Natural killer cell (primary cell): ENCODE data around the gene POLR3F. TPM values are rescaled to one million over a fixed set of nuclear protein-coding genes. Genes with fewer than 3 reads are reported as not detected.

Experiments
- ATAC-seq, 3 donors: fragments of 150-1000 bp in 2 of 3; fragments of 200-7000 bp in 1 of 3; cut with Tn5 transposase; 1 replicate in 1 of 3; 2 replicates in 2 of 3; pipeline ENCODE4 v1.10.0; 2021; ENCODE audit warnings: mild to moderate bottlenecking in 2 of 3, moderate library complexity in 2 of 3
- DNase-seq, 2 donors: peaks; one replicate each; pipeline versions ENCODE4 v3.0.0 to v3.0.0-alpha.2; 2013 to 2021; ENCODE audit warnings: mixed read lengths in 1 of 2
- H3K27ac ChIP-seq: one replicate; pipeline ENCODE4 v1.5.1; 2013; ENCODE audit warnings: mild to moderate bottlenecking, low read length
- H3K27me3 ChIP-seq: one replicate; pipeline ENCODE4 v1.6.1; 2013; ENCODE audit warnings: low read length; ENCODE audit not compliant: control insufficient read depth, insufficient read depth
- H3K36me3 ChIP-seq: one replicate; pipeline ENCODE4 v1.6.1; 2013; ENCODE audit warnings: low read length; ENCODE audit not compliant: control insufficient read depth, insufficient read depth
- H3K4me1 ChIP-seq: one replicate; pipeline ENCODE4 v1.6.1; 2013; ENCODE audit warnings: low read length; ENCODE audit not compliant: control insufficient read depth, insufficient read depth
- H3K4me3 ChIP-seq: one replicate; pipeline ENCODE4 v1.5.1; 2013; ENCODE audit warnings: low read length
- H3K9me3 ChIP-seq: one replicate; pipeline ENCODE4 v1.6.1; 2013; ENCODE audit warnings: low read length; ENCODE audit not compliant: control insufficient read depth, insufficient read depth
- H3K27ac Mint-ChIP-seq, 2 donors: one replicate each; pipeline ENCODE4 v1.8.0; 2022; ENCODE audit warnings: mild to moderate bottlenecking in 2 of 2, mixed read lengths in 2 of 2, moderate library complexity in 1 of 2
- H3K27me3 Mint-ChIP-seq, 2 donors: one replicate each; pipeline ENCODE4 v1.8.0; 2022; ENCODE audit warnings: low read depth in 2 of 2, mixed read lengths in 2 of 2
- H3K36me3 Mint-ChIP-seq: one replicate; pipeline ENCODE4 v1.8.0; 2022; ENCODE audit warnings: mixed read lengths
- H3K4me1 Mint-ChIP-seq, 2 donors: one replicate each; pipeline ENCODE4 v1.8.0; 2022; ENCODE audit warnings: mixed read lengths in 2 of 2
- H3K4me3 Mint-ChIP-seq: one replicate; pipeline ENCODE4 v1.8.0; 2022; ENCODE audit warnings: mild to moderate bottlenecking, moderate library complexity, mixed read lengths
- H3K9me3 Mint-ChIP-seq, 2 donors: one replicate each; pipeline ENCODE4 v1.8.0; 2022; ENCODE audit warnings: mixed read lengths in 2 of 2
- CTCF ChIP-seq: fragments of 200-600 bp; IDR thresholded peaks from one replicate; pipeline ENCODE4 v1.8.0; 2022; ENCODE audit warnings: antibody characterized with exemption
- WGBS: methylation state at CpG from one replicate; pipeline ENCODE4 v1.1.7; 2013; ENCODE audit warnings: missing lambda C conversion rate; ENCODE audit not compliant: insufficient coverage; 5-methylcytosine and 5-hydroxymethylcytosine counted together
- intact Hi-C: fragments of 100-400 bp; cut with micrococcal nuclease; formaldehyde crosslinking; loops from one replicate; pipeline ENCODE4 v1.14.2; 2022
- total RNA-seq, 4 donors: library from RNA; stranded (reverse); fragments of 120-200 nt in 1 of 4; gene quantifications; one replicate each; pipeline versions ENCODE4 v1.2.3 to v1.2.4, GENCODE V29; 2013 to 2022

Gene POLR3F
- total RNA-seq, result 10 to 100 TPM in 1 of 3 donors, 1 to 10 TPM in 2; 8.5 to 10.6 (median 8.8) TPM
- total RNA-seq (2013), result 14.8 TPM

- Mint-ChIP-seq H3K27me3 (no peaks in the 10 kb centered on the region), H3K36me3 (no peaks in the 10 kb centered on the region), H3K4me1 (peaks cover 21 to 28% of the 10 kb centered on the region in 2 donors), H3K4me3 (peak within 1 kb of the TSS; percentile 97), H3K27ac (peak within 1 kb of the TSS; percentile 95 to 97), H3K9me3 (no peaks in the 10 kb centered on the region)
- ATAC-seq, result peak; percentile 92 to 95 (median 94)
- H3K9me3 ChIP-seq, result no peaks in the 10 kb centered on the region
- peak within 1 kb of the TSS; percentile 84 for H3K27ac ChIP-seq
- intact Hi-C loops, result loop anchor here (1.0 to 5.0 kb wide), 5 partner anchors 40 to 960 kb away; partner anchors contain the start of genes DTD1, SEC23B and SMIM26
- WGBS, result under 1% methylated on average over 57 of the region's 57 CpGs
- H3K4me3 ChIP-seq, result peak within 1 kb of the TSS; percentile 70
- peaks cover 16% of the 10 kb centered on the region for H3K4me1 ChIP-seq
- peak; percentile 87 to 94 for DNase-seq
- H3K27me3 ChIP-seq, result no peaks in the 10 kb centered on the region
- peaks cover 5% of the 10 kb centered on the region for H3K36me3 ChIP-seq
- no peak for TF ChIP-seq CTCF
These were observed at the start of gene POLR3F, which contains the start of gene DZANK1 for GRCh38 chr20:18466894-18467730. Gene POLR3F, plus strand, starts transcription at chr20:18467390. Its CDS starts 117 bp downstream, at chr20:18467507. Gene DZANK1, minus strand, starts transcription at chr20:18467030. Its CDS starts 1,672 bp downstream, at chr20:18465358.

GRCh38 chr20:18421608-18422007 lies 45.6 kb upstream of the POLR3F start:
- intact Hi-C loops, result no loop called here
- no peak for TF ChIP-seq CTCF
- H3K9me3 Mint-ChIP-seq, result no peaks in the 10 kb centered on the region
- no peaks in the 10 kb centered on the region for H3K27me3 ChIP-seq
- H3K9me3 ChIP-seq, result no peaks in the 10 kb centered on the region
- no peak overlapping the region for H3K27ac Mint-ChIP-seq
- no peaks in the 10 kb centered on the region for H3K36me3 Mint-ChIP-seq
- no peak for ATAC-seq
- DNase-seq, result no peak
- no peak overlapping the region for H3K4me3 Mint-ChIP-seq
- no peaks in the 10 kb centered on the region for H3K36me3 ChIP-seq
- H3K4me1 Mint-ChIP-seq, result no peaks in the 10 kb centered on the region
- H3K27ac ChIP-seq, result no peak overlapping the region
- no peak overlapping the region for H3K4me3 ChIP-seq
- H3K27me3 Mint-ChIP-seq, result no peaks in the 10 kb centered on the region
- H3K4me1 ChIP-seq, result no peaks in the 10 kb centered on the region

- Histone ChIP-seq H3K4me1 (no peaks in the 10 kb centered on the region), H3K27ac (no peak overlapping the region), H3K4me3 (no peak overlapping the region), H3K36me3 (no peaks in the 10 kb centered on the region), H3K9me3 (no peaks in the 10 kb centered on the region), H3K27me3 (no peaks in the 10 kb centered on the region)
- no peak for ATAC-seq
- 100% methylated on average over 1 of the region's 2 CpGs for WGBS
- Mint-ChIP-seq H3K27me3 (no peaks in the 10 kb centered on the region), H3K4me1 (no peaks in the 10 kb centered on the region), H3K4me3 (no peak overlapping the region), H3K9me3 (no peaks in the 10 kb centered on the region), H3K36me3 (no peaks in the 10 kb centered on the region), H3K27ac (no peak overlapping the region)
- intact Hi-C loops, result no loop called here
- no peak for TF ChIP-seq CTCF
- DNase-seq, result no peak
These were observed 40.0 kb upstream of the POLR3F start for GRCh38 chr20:18427214-18427613.
